ENCODE measurements around the gene HSPB3. TPM values are rescaled to one million over a fixed set of nuclear protein-coding genes. Genes with fewer than 3 reads are reported as not detected.
"Not testable (repeated sequence)": the region's sequence is repeated elsewhere in the genome, so short reads cannot be mapped to it uniquely, and the experiment has no call there.

HSPB3 gene
- total RNA-seq: not detected

- Mint-ChIP-seq H3K4me1 (ENCODE audit: low read depth) (no peaks in the 10 kb centered on the region), H3K27me3 (peaks cover 13% of the 10 kb centered on the region), H3K4me3 (no peak within 1 kb of the TSS), H3K27ac (no peak within 1 kb of the TSS), H3K9me3 (peaks cover 2% of the 10 kb centered on the region), H3K36me3 (no peaks in the 10 kb centered on the region)
- CTCF ChIA-PET: no interaction called here
- intact Hi-C loops (cut with micrococcal nuclease): no loop called here
- POLR2A ChIA-PET: interaction anchor here (0.8 kb wide), 1 partner anchor 38 kb away, joined by 4 read pairs; no protein-coding TSS in a partner anchor
- DNase-seq: no peak
Observed at GRCh38 chr5:54455413-54456157, at the start of gene HSPB3. TSS of gene HSPB3 (plus strand) at chr5:54455699. CDS start at chr5:54455790, 91 bp downstream.

DNA sequence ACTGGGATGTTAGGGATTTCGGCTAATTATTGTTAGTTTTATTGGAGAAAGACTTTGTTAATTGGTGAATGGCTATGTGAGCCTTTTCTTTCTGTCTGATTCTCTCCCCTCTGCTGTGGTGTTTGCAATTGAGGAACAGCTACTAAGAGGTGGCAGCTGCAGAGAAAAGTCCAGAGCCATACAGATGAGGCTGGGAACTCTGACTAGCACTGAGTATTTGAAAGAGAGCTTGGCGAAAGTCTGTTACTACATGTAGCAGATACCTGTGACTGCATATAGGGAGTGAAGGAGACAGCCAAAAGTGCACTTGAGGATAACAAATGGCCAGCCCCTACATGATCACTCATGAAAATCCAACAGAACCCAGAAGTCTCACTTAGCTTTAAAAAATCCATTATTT lies 44.3 kb upstream of the HSPB3 start:
- ChIA-PET CTCF (interaction anchor here (1.1 to 1.7 kb wide), 3 partner anchors 8 to 167 kb away, joined by 3 to 11 read pairs (median 5); no protein-coding TSS in a partner anchor), POLR2A (no interaction called here)
- H3K9me3 Mint-ChIP-seq: no peaks in the 10 kb centered on the region
- no peaks in the 10 kb centered on the region for H3K4me1 Mint-ChIP-seq (ENCODE audit: low read depth)
- DNase-seq: no peak
- no peak overlapping the region for H3K4me3 Mint-ChIP-seq
- intact Hi-C loops (cut with micrococcal nuclease): no loop called here
- H3K27me3 Mint-ChIP-seq: peaks cover 6% of the 10 kb centered on the region
- H3K36me3 Mint-ChIP-seq: no peaks in the 10 kb centered on the region
- H3K27ac Mint-ChIP-seq: no peak overlapping the region

- no peak overlapping the region for H3K4me3 Mint-ChIP-seq
- no peaks in the 10 kb centered on the region for H3K36me3 Mint-ChIP-seq
- H3K4me1 Mint-ChIP-seq (ENCODE audit: low read depth): no peaks in the 10 kb centered on the region
- CTCF ChIA-PET: interaction anchor here (0.6 to 1.4 kb wide), 4 partner anchors 8 to 169 kb away, joined by 3 to 4 read pairs (median 3); no protein-coding TSS in a partner anchor
- no peak overlapping the region for H3K27ac Mint-ChIP-seq
- POLR2A ChIA-PET: interaction anchor here (0.6 kb wide), 1 partner anchor 1402 kb away, joined by 4 read pairs; no protein-coding TSS in a partner anchor
- no peak for DNase-seq
- intact Hi-C loops (cut with micrococcal nuclease): no loop called here
- no peaks in the 10 kb centered on the region for H3K9me3 Mint-ChIP-seq
- H3K27me3 Mint-ChIP-seq: peaks cover 5% of the 10 kb centered on the region
Observed at GRCh38 chr5:54412913-54413312, 42.6 kb upstream of the HSPB3 start.

DNA sequence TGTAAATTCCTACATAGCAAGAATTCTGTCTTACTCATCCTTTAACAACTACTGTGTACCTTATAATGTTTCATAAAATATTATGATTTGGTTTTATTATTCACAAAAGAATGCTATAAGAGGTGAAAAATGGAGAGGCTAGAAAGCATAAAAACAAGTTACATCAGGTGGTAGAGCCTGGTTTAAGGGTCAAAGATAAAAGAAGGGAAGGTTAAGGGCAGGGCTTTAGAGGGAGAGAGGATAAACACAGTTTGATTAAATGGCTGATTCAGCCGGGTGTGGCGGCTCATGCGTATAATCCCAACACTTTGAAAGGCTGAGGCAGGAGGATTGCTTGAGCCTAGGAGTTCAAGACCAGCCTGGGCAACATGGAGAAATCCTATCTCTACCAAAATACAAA lies 40.4 kb upstream of the HSPB3 start:
- Mint-ChIP-seq H3K9me3 (no peaks in the 10 kb centered on the region), H3K36me3 (no peaks in the 10 kb centered on the region), H3K4me1 (ENCODE audit: low read depth) (no peaks in the 10 kb centered on the region), H3K27me3 (peaks cover 5% of the 10 kb centered on the region), H3K4me3 (no peak overlapping the region), H3K27ac (no peak overlapping the region)
- POLR2A ChIA-PET: no interaction called here
- intact Hi-C loops (cut with micrococcal nuclease): no loop called here
- CTCF ChIA-PET: no interaction called here
- DNase-seq: no peak

DNA sequence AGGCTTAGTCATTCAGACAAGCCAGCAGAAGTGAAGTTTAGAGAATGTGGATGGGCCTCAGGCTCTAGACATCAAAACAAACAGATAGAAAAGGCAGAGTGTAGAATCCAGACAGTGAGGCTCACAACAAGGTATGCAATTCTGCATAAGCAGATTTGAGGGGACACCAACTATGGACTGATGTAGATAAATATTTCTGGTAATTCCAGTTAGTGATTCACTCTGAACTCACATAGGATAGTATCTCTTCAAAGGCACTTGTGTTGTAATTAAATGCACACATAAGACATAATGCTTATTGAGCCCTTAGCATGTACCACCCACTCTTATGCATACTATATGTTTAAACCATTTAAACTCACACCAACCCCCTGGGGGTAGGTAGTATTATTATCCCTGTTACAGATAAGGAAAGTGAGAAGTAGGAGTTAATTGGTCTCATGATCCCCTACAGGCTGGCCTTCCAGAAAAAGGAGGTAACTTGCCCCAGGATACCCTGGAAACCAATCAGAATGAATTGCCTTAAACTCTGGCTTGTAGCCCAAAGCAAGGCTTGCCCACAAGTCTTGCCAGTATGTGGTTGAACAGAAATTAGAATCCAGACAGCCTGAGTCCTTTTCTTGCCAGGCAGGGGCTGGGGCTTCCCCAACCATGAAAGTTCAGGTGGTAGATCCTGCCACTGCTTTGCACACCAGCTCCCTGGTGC lies 39.5 kb upstream of the HSPB3 start:
- H3K4me3 Mint-ChIP-seq: no peak overlapping the region
- peaks cover 4% of the 10 kb centered on the region for H3K27me3 Mint-ChIP-seq
- POLR2A ChIA-PET: no interaction called here
- H3K4me1 Mint-ChIP-seq (ENCODE audit: low read depth): no peaks in the 10 kb centered on the region
- intact Hi-C loops (cut with micrococcal nuclease): no loop called here
- no peaks in the 10 kb centered on the region for H3K9me3 Mint-ChIP-seq
- CTCF ChIA-PET: interaction anchor here (2.3 kb wide), 1 partner anchor 172 kb away, joined by 10 read pairs; no protein-coding TSS in a partner anchor
- H3K36me3 Mint-ChIP-seq: no peaks in the 10 kb centered on the region
- H3K27ac Mint-ChIP-seq: no peak overlapping the region
- no peak for DNase-seq

DNA sequence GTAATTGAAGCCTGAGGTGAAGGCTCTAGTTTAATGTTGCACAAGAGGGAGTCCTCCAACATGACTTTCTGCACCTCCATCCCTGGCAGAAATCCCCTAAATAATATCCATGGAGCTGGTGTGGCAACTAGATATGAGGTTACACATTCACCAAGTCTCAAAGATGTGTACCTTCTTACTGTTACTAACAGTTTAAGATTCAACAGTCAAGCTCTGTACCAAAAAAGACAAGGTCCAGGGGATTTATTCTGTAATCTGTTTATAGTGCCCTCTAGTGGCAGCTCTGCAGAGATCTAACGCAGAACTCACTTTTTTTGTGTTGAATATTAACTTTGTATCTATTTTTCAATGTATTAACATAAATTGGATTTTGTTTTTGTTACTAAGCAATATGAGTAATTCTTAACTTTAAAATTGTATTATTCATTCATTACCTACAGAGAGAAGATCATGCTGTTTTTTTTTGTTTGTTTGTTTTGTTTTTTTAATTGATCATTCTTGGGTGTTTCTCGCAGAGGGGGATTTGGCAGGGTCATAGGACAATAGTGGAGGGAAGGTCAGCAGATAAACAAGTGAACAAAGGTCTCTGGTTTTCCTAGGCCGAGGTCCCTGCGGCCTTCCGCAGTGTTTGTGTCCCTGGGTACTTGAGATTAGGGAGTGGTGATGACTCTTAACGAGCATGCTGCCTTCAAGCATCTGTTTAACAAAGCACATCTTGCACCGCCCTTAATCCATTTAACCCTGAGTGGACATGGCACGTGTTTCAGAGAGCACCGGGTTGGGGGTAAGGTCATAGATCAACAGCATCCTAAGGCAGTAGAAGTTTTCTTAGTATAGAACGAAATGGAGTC lies 35.7 kb upstream of the HSPB3 start:
- not testable (repeated sequence) for H3K4me1 Mint-ChIP-seq (ENCODE audit: low read depth); H3K27ac Mint-ChIP-seq; H3K36me3 Mint-ChIP-seq; H3K4me3 Mint-ChIP-seq; H3K9me3 Mint-ChIP-seq; H3K27me3 Mint-ChIP-seq; DNase-seq
- POLR2A ChIA-PET: interaction anchor here (0.9 kb wide), 1 partner anchor 80 kb away, joined by 3 read pairs; no protein-coding TSS in a partner anchor
- intact Hi-C loops (cut with micrococcal nuclease): loop anchor here (1.0 kb wide), 2 partner anchors 110 to 176 kb away; no protein-coding TSS in a partner anchor
- CTCF ChIA-PET: interaction anchor here (0.7 to 1.6 kb wide), 32 partner anchors 9 to 1244 kb away, joined by 3 to 45 read pairs (median 4); partner anchors contain the start of gene ARL15

DNA sequence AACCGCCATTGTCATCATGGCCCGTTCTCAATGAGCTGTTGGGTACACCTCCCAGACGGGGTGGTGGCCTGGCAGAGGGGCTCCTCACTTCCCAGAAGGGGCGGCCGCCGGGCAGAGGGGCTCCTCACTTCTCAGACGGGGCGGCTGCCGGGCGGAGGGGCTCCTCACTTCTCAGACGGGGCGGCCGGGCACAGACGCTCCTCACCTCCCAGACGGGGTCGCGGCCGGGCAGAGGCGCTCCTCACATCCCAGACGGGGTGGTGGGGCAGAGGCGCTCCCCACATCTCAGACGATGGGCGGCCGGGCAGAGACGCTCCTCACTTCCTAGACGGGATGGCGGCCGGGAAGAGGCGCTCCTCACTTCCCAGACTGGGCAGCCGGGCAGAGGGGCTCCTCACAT lies 35.0 kb upstream of the HSPB3 start:
- POLR2A ChIA-PET; H3K36me3 Mint-ChIP-seq; H3K4me3 Mint-ChIP-seq; intact Hi-C loops (cut with micrococcal nuclease); H3K9me3 Mint-ChIP-seq; H3K27ac Mint-ChIP-seq; H3K27me3 Mint-ChIP-seq; H3K4me1 Mint-ChIP-seq (ENCODE audit: low read depth); DNase-seq: not testable (repeated sequence)
- CTCF ChIA-PET: interaction anchor here (0.9 to 1.6 kb wide), 4 partner anchors 7 to 177 kb away, joined by 3 to 45 read pairs (median 5); no protein-coding TSS in a partner anchor

DNA sequence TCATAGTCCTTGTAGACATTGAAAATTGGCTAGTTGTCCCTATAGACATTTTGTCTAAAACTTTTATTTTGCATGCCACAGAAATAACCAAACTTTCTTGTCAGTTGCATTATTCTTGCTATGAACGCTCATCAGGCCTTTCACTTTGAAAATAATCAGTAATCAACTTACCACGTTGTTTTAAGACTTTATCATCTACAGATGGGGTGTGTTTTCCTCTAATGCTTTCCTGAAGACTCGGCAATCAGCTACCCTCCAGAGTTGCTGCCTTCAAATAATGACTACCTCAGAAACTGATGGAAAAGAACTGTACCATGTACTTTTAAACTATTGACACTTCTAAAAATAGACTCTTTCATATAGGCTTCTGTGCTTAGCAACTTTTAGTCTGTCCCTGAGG lies 33.5 kb upstream of the HSPB3 start:
- intact Hi-C loops (cut with micrococcal nuclease): no loop called here

GRCh38 chr5:54425258-54425657 lies 30.2 kb upstream of the HSPB3 start:
- no peak for DNase-seq
- intact Hi-C loops (cut with micrococcal nuclease): no loop called here
- H3K36me3 Mint-ChIP-seq: no peaks in the 10 kb centered on the region

More for the DNA sequence above, 33.5 kb upstream of the HSPB3 start:
- H3K27ac Mint-ChIP-seq: no peak overlapping the region
- H3K27me3 Mint-ChIP-seq: peaks cover 11% of the 10 kb centered on the region
- H3K4me1 Mint-ChIP-seq (ENCODE audit: low read depth): no peaks in the 10 kb centered on the region
- H3K4me3 Mint-ChIP-seq: no peak overlapping the region
- ChIA-PET POLR2A (no interaction called here), CTCF (interaction anchor here (1.3 to 1.7 kb wide), 3 partner anchors 9 to 192 kb away, joined by 3 to 11 read pairs (median 6); no protein-coding TSS in a partner anchor)
- DNase-seq: no peak
- H3K36me3 Mint-ChIP-seq: no peaks in the 10 kb centered on the region
- no peaks in the 10 kb centered on the region for H3K9me3 Mint-ChIP-seq

GRCh38 chr5:54426209-54426608 lies 29.3 kb upstream of the HSPB3 start:
- no peaks in the 10 kb centered on the region for H3K36me3 Mint-ChIP-seq
- CTCF ChIA-PET: interaction anchor here (0.7 to 1.2 kb wide), 3 partner anchors 9 to 182 kb away, joined by 3 to 4 read pairs (median 3); no protein-coding TSS in a partner anchor
- H3K4me3 Mint-ChIP-seq: no peak overlapping the region
- H3K9me3 Mint-ChIP-seq: no peaks in the 10 kb centered on the region
- intact Hi-C loops (cut with micrococcal nuclease): no loop called here
- no peaks in the 10 kb centered on the region for H3K4me1 Mint-ChIP-seq (ENCODE audit: low read depth)
- H3K27me3 Mint-ChIP-seq: peaks cover 16% of the 10 kb centered on the region
- no peak overlapping the region for H3K27ac Mint-ChIP-seq
- DNase-seq: no peak
- POLR2A ChIA-PET: no interaction called here

More at GRCh38 chr5:54425258-54425657, 30.2 kb upstream of the HSPB3 start:
- no peak overlapping the region for H3K4me3 Mint-ChIP-seq
- peaks cover 16% of the 10 kb centered on the region for H3K27me3 Mint-ChIP-seq
- CTCF ChIA-PET: interaction anchor here (1.8 kb wide), 1 partner anchor 65 kb away, joined by 6 read pairs; no protein-coding TSS in a partner anchor
- POLR2A ChIA-PET: no interaction called here
- no peaks in the 10 kb centered on the region for H3K4me1 Mint-ChIP-seq (ENCODE audit: low read depth)
- H3K27ac Mint-ChIP-seq: no peak overlapping the region
- H3K9me3 Mint-ChIP-seq: no peaks in the 10 kb centered on the region

- H3K4me3 Mint-ChIP-seq; H3K27ac Mint-ChIP-seq; H3K36me3 Mint-ChIP-seq; intact Hi-C loops (cut with micrococcal nuclease); H3K4me1 Mint-ChIP-seq (ENCODE audit: low read depth); DNase-seq; H3K27me3 Mint-ChIP-seq; POLR2A ChIA-PET; H3K9me3 Mint-ChIP-seq: not testable (repeated sequence)
- CTCF ChIA-PET: interaction anchor here (1.1 to 1.8 kb wide), 2 partner anchors 8 to 15 kb away, joined by 3 to 8 read pairs; no protein-coding TSS in a partner anchor
Observed at GRCh38 chr5:54434650-54435049, 20.8 kb upstream of the HSPB3 start.

Measured in activated CD4-positive, alpha-beta memory T cell treated with anti-CD3 and anti-CD28 coated beads for 36 hours (primary cell).